Fibroblast of pulmonary artery (primary cell): Measurements from ENCODE around the gene FKBP3.

Source experiments
- DNase-seq: peaks from one replicate; pipeline ENCODE4 v3.0.0-alpha.2; 2010; ENCODE audit warnings: low read depth
- H3K4me3 ChIP-seq: replicated peaks from 2 replicates; pipeline ENCODE4 v1.5.1; 2011; ENCODE audit warnings: low read depth, mild to moderate bottlenecking, control low read depth, low read length, moderate library complexity
- TF ChIP-seq, protein P1 (sequence below): IDR thresholded peaks from 2 replicates; pipeline ENCODE4 v1.5.1; 2011; ENCODE audit warnings: mild to moderate bottlenecking, control low read depth, low read length, inconsistent platforms; ENCODE audit errors: missing control alignments

FKBP3 gene

DNA sequence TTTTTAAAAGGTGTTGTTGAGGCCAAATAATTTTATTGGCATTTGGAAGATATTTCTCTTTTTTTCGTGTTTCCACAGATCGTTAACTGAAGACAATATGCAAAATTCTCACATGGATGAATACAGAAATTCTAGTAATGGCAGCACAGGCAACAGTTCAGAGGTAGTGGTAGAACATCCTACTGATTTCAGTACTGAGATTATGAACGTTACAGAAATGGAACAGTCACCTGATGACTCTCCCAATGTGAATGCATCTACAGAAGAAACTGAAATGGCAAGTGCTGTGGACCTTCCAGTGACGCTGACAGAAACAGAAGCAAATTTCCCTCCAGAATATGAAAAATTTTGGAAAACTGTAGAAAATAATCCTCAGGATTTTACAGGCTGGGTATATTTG, 39.1 kb downstream of the FKBP3 start:
- H3K4me3 ChIP-seq = no peak overlapping the region
- TF ChIP-seq, protein P1, sequence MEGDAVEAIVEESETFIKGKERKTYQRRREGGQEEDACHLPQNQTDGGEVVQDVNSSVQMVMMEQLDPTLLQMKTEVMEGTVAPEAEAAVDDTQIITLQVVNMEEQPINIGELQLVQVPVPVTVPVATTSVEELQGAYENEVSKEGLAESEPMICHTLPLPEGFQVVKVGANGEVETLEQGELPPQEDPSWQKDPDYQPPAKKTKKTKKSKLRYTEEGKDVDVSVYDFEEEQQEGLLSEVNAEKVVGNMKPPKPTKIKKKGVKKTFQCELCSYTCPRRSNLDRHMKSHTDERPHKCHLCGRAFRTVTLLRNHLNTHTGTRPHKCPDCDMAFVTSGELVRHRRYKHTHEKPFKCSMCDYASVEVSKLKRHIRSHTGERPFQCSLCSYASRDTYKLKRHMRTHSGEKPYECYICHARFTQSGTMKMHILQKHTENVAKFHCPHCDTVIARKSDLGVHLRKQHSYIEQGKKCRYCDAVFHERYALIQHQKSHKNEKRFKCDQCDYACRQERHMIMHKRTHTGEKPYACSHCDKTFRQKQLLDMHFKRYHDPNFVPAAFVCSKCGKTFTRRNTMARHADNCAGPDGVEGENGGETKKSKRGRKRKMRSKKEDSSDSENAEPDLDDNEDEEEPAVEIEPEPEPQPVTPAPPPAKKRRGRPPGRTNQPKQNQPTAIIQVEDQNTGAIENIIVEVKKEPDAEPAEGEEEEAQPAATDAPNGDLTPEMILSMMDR = no peak
- DNase-seq = no peak

DNA sequence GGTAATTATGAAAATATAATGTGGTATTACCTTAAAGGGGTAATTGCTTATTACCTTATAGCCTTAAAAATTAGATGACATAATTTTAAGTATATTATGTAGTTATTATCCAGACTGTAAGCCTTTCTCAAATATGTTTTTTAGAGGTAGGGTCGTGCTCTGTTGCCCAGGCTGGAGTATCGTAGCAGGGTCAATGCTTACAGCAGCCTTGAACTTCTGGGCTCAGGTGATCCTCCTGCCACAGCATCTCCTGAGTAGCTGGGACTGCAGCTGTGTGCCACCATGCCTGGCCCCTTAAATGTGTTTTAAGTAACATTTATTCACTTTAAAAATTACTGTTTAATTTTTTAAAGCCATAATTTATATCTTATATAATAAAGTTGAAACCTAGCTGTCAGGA, 40.0 kb downstream of the FKBP3 start:
- TF ChIP-seq, protein P1 = no peak
- DNase-seq = no peak
- H3K4me3 ChIP-seq = no peak overlapping the region

DNA sequence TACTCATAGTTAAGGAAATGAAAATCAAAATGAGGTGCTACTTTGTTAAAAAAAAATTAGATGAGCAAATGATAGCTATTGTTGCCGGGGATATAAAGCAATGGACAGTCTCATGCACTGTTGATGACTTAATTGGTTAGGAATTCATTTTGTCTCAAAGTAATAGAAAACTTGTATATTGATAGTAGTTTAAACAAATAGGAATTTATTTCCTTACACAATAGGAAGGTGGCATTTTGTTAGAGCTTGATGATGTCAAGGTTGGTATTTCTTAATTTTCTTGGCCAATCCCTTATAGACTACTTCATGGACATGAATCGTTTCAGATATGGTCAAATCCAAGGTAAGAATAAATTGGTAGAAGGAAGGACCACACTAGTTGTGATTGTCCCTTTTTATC, 42.6 kb downstream of the FKBP3 start:
- DNase-seq = peak; percentile 49
- H3K4me3 ChIP-seq = no peak overlapping the region
- TF ChIP-seq, protein P1 = no peak

DNA sequence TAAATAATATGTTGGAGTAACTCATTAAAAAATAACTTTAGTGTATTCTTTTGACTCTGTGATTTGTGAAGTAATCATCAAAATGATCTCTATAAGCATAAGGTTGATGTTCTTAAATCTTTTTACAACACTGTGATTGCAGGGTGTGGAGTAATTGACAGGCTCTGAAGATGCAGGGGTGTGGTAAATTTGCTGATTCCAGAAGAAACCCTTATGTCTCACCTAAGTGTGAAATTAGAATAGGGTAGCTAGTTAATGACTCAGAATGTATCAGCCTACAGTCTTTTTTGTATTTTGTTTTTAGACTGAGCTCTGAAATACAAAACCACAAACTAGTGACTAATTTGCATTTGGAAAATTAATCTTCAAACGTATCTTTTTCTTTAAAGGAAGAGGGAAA, 44.5 kb downstream of the FKBP3 start:
- DNase-seq = no peak
- TF ChIP-seq, protein P1 = no peak
- H3K4me3 ChIP-seq = no peak overlapping the region

DNA sequence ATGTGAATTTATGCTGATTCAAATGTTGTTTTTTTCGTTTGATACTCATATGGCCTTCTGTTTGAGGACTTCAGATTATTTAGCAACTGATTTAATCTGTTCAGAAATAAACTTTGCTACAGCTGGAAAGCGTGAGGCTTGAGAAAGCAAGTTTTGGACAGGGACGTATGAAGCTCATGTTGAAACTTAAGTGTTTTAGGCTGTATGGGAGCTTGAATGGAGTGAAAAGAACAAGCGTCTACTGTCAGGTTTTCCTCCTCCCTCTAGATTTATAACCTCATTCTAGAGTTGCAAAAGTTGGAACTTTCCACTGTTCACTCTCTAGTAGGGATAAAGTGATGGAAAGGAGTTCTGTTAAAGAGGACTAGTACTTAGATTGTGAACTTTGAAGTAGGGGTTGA, 49.3 kb downstream of the FKBP3 start:
- DNase-seq = peak; percentile 36
- H3K4me3 ChIP-seq = peak overlapping the region; percentile 92
- TF ChIP-seq, protein P1 = no peak

DNA sequence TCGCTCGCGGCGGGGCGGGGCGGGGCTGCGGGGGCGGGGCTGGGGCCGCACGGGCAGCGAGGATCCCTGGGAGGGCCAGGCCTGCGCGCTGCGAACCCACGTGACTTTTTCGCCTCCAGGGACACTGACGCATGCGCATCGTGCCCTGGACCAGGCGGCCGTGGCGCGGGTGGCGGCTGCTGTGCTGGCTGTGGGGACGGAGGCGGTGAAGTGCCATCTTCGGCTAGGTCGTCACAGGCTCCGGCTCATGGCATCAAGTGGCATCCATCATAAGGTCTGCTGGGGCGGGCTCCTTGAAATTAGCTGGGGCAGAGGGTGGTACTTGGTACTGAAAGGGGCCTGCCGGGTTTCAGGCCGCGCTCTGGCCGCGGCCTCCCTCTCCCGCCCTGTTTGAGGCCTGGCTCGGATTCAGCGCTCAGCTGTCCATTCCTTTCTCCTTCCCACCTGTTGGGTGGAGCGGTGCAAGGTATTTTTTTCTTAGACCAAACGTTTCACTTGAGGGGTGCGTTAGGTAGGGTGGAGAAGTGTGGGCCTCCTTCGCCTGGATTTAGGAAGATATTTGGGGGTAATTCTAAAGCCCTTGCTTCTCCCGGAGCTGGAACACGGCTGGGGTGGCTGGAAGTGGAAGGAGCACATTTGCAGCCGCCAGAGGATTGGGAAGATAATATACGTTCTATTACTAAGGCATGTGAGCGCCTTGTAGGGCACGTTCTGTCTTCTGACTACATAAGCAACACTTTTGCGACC, 50.1 kb downstream of the FKBP3 start, which contains the start of gene PRPF39:
Gene PRPF39 (plus strand): TSS at position 141 of the 747 bp plus-strand sequence. CDS start 11,124 bp downstream, outside the sequence.
- peak; percentile 92 for DNase-seq
- TF ChIP-seq, protein P1 = no peak
- peak within 1 kb of the TSS; percentile 92 for H3K4me3 ChIP-seq

DNA sequence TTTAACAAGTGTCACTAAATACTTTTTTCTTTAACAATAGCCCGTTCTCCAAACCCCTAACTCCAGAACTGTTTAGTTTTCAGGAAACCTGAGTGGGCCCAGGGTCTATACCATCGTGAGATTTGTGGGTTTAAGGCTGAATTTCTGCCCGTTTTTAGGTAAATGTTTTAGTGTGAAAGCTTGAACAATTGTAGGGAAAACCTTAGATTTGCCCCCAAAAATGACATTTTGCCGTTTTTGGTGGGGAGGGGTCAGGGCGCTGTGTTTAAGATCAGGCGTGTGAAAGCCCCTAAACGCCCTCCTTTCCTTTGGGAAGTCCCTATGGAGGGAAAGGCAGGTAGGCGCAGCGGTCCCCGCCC, 50.7 kb downstream of the FKBP3 start:
- H3K4me3 ChIP-seq = peak overlapping the region; percentile 92
- no peak for DNase-seq
- TF ChIP-seq, protein P1 = no peak
